HCT116 (cell line): ENCODE measurements around the gene HOXB3. TPM values are rescaled to one million over a fixed set of nuclear protein-coding genes. Genes with fewer than 3 reads are reported as not detected.

Experiments used
- ATAC-seq: fragments of 200-7000 bp; cut with Tn5 transposase; 2 replicates; pipeline ENCODE4 v1.9.1; 2020; ENCODE audit warnings: mild to moderate bottlenecking, moderate library complexity
- BruUV-seq: library from RNA; stranded (reverse); fragments of 400-500 nt; replicated peaks from 2 replicates; lab custom pipeline; 2021; lab: Mats Ljungman, UMichigan
- CTCF ChIA-PET: fragments of 300-600 bp; sonication (Branson Sonifier 250); formaldehyde crosslinking; loops from one replicate; lab custom pipeline; 2021; ENCODE audit warnings: antibody characterized with exemption; lab: Charles Lee
- POLR2A ChIA-PET: fragments of 300-600, 350-600 bp; sonication (Branson Sonifier 250); formaldehyde crosslinking; loops from one replicate; lab custom pipeline; 2021; ENCODE audit warnings: antibody characterized with exemption; lab: Charles Lee
- RAD21 ChIA-PET, 2 experiments: fragments of 300-600 bp; sonication (Branson Sonifier 250); formaldehyde crosslinking; loops; one replicate each; lab custom pipeline; 2023; ENCODE audit warnings: low total read pairs in 2 of 2; ENCODE audit not compliant: uncharacterized antibody in 2 of 2, unreplicated experiment in 2 of 2, low non-redundant PET in 1 of 2; lab: Charles Lee
- DNase-seq: peaks from one replicate; pipeline ENCODE4 v3.0.0-alpha.2; 2010; ENCODE audit warnings: low read depth, low spot score
- H2AFZ ChIP-seq: fragments of 200-600 bp; shearing (Covaris generic), sonication (generic); 2 replicates; pipeline ENCODE4 v1.6.1; 2017; ENCODE audit warnings: low read depth, mixed run types, mixed read lengths, antibody characterized with exemption, low read length; ENCODE audit not compliant: poor library complexity, severe bottlenecking
- H3K27ac ChIP-seq: 2 replicates; pipeline ENCODE4 v1.5.1; 2012; ENCODE audit warnings: low read depth, low read length
- H3K27me3 ChIP-seq: fragments of 200-600 bp; sonication (generic); 2 replicates; pipeline ENCODE4 v1.6.1; 2016; ENCODE audit warnings: mixed run types, low read length, mixed read lengths; ENCODE audit not compliant: insufficient read depth
- H3K36me3 ChIP-seq, 2 experiments: fragments of 200-500 bp in 1 of 2; fragments of 200-600 bp in 1 of 2; sonication (Bioruptor generic) in 1 of 2; sonication (generic) in 1 of 2; 2 replicates each; pipeline versions ENCODE4 v1.5.1 to v1.6.1; 2014 to 2016; ENCODE audit warnings: low read length in 2 of 2, inconsistent platforms in 1 of 2, mixed read lengths in 1 of 2, mixed run types in 1 of 2; ENCODE audit not compliant: insufficient read depth in 2 of 2, control insufficient read depth in 1 of 2
- H3K4me1 ChIP-seq, 2 experiments: fragments of 200-600 bp in 1 of 2; sonication (generic) in 1 of 2; 2 replicates each; pipeline versions ENCODE4 v1.5.1 to v1.6.1; 2012 to 2017; ENCODE audit warnings: low read length in 2 of 2, inconsistent platforms in 1 of 2, mild to moderate bottlenecking in 1 of 2, mixed read lengths in 1 of 2, mixed run types in 1 of 2, moderate library complexity in 1 of 2; ENCODE audit not compliant: insufficient read depth in 2 of 2, control insufficient read depth in 1 of 2
- H3K4me2 ChIP-seq: fragments of 200-600 bp; sonication (generic); 2 replicates; pipeline ENCODE4 v1.6.1; 2017; ENCODE audit warnings: mixed run types, low read length, mixed read lengths
- H3K4me3 ChIP-seq, 2 experiments: fragments of 200-600 bp in 1 of 2; sonication (generic) in 1 of 2; replicated peaks in 1 of 2; 2 replicates each; pipeline ENCODE4 v1.5.1; 2011 to 2016; ENCODE audit warnings: low read length in 2 of 2, control low read depth in 1 of 2, low read depth in 1 of 2, mild to moderate bottlenecking in 1 of 2, mixed read lengths in 1 of 2, mixed run types in 1 of 2
- H3K79me2 ChIP-seq: fragments of 200-600 bp; sonication (generic); 2 replicates; pipeline ENCODE4 v1.6.1; 2017; ENCODE audit warnings: mild to moderate bottlenecking, mixed run types, low read length, moderate library complexity, mixed read lengths; ENCODE audit not compliant: insufficient read depth
- H3K9ac ChIP-seq: fragments of 200-600 bp; sonication (generic); 2 replicates; pipeline ENCODE4 v1.6.1; 2016; ENCODE audit warnings: low read length, mixed read lengths
- H3K9me2 ChIP-seq: fragments of 200-600 bp; sonication (generic), shearing (Covaris generic); 2 replicates; pipeline ENCODE4 v1.6.1; 2017; ENCODE audit warnings: mixed run types, mild to moderate bottlenecking, moderate library complexity; ENCODE audit not compliant: insufficient read depth
- H3K9me3 ChIP-seq, 2 experiments: fragments of 200-500 bp in 1 of 2; fragments of 200-600 bp in 1 of 2; sonication (Bioruptor generic) in 1 of 2; sonication (generic) in 1 of 2; 2 replicates each; pipeline ENCODE4 v1.6.1; 2014 to 2017; ENCODE audit warnings: low read length in 2 of 2, mixed read lengths in 2 of 2, inconsistent platforms in 1 of 2, low read depth in 1 of 2, mild to moderate bottlenecking in 1 of 2, mixed run types in 1 of 2, moderate library complexity in 1 of 2; ENCODE audit not compliant: control insufficient read depth in 1 of 2, insufficient read depth in 1 of 2
- H4K20me1 ChIP-seq: fragments of 200-600 bp; sonication (generic), shearing (Covaris generic); 2 replicates; pipeline ENCODE4 v1.6.1; 2017; ENCODE audit warnings: mixed run types, mild to moderate bottlenecking, moderate library complexity; ENCODE audit not compliant: insufficient read depth
- CBX3 ChIP-seq: IDR thresholded peaks from 2 replicates; pipeline ENCODE4 v1.6.1; 2012; ENCODE audit warnings: low read depth
- EGR1 ChIP-seq: IDR thresholded peaks from 2 replicates; pipeline ENCODE4 v1.6.1; 2012; ENCODE audit warnings: low read depth
- ELF1 ChIP-seq: IDR thresholded peaks from 2 replicates; pipeline ENCODE4 v1.6.1; 2012; ENCODE audit warnings: low read depth, borderline replicate concordance
- EZH2 ChIP-seq: fragments of 200-600 bp; sonication (generic); IDR thresholded peaks from 2 replicates; pipeline ENCODE4 v1.6.1; 2017; ENCODE audit warnings: antibody characterized with exemption, mixed run types
- EZH2phosphoT487 ChIP-seq: fragments of 200-600 bp; IDR thresholded peaks from 2 replicates; pipeline ENCODE4 v1.6.1; 2018; ENCODE audit warnings: antibody characterized with exemption, borderline replicate concordance
- JUND ChIP-seq: IDR thresholded peaks from 2 replicates; pipeline ENCODE4 v1.6.1; 2012
- POLR2A ChIP-seq: IDR thresholded peaks from 2 replicates; pipeline ENCODE4 v1.7.0; 2011; ENCODE audit warnings: borderline replicate concordance; ENCODE audit not compliant: insufficient read depth, insufficient read length; ENCODE audit errors: extremely low read depth
- POLR2AphosphoS5 ChIP-seq: IDR thresholded peaks from 2 replicates; pipeline ENCODE4 v1.6.1; 2011; ENCODE audit warnings: mild to moderate bottlenecking, low read depth, low read length, moderate library complexity
- RAD21 ChIP-seq: IDR thresholded peaks from 2 replicates; pipeline ENCODE4 v1.6.1; 2012; ENCODE audit warnings: low read depth, mild to moderate bottlenecking
- SIN3A ChIP-seq: IDR thresholded peaks from 2 replicates; pipeline ENCODE4 v1.6.1; 2012; ENCODE audit warnings: low read depth
- SP1 ChIP-seq: IDR thresholded peaks from 2 replicates; pipeline ENCODE4 v1.6.1; 2012; ENCODE audit warnings: low read depth
- YY1 ChIP-seq: IDR thresholded peaks from 2 replicates; pipeline ENCODE4 v1.6.1; 2011; ENCODE audit warnings: low read length, low read depth, moderate library complexity, mild to moderate bottlenecking; ENCODE audit not compliant: insufficient replicate concordance; ENCODE audit errors: extremely low read depth
- intact Hi-C: fragments of 100-400 bp; cut with micrococcal nuclease; formaldehyde crosslinking; loops from 2 replicates; pipeline ENCODE4 v1.10.0; 2022
- total RNA-seq: library from RNA; stranded (reverse); gene quantifications from one replicate; pipeline ENCODE4 v1.2.1, GENCODE V29; 2021; ENCODE audit not compliant: unreplicated experiment
- TF ChIP-seq, protein P1 (sequence below): IDR thresholded peaks from 2 replicates; pipeline ENCODE4 v1.6.1; 2011; ENCODE audit warnings: mild to moderate bottlenecking, low read length, moderate library complexity; ENCODE audit not compliant: insufficient replicate concordance; ENCODE audit errors: extremely low read depth
- TF ChIP-seq, protein P2 (sequence below): IDR thresholded peaks from 2 replicates; pipeline ENCODE4 v1.6.1; 2012; ENCODE audit warnings: low read depth
- TF ChIP-seq, protein P3 (sequence below): IDR thresholded peaks from 2 replicates; pipeline ENCODE4 v1.6.1; 2012

Gene HOXB3
- total RNA-seq, 1 experiment from 2014 or later, result 19.8 TPM

DNA sequence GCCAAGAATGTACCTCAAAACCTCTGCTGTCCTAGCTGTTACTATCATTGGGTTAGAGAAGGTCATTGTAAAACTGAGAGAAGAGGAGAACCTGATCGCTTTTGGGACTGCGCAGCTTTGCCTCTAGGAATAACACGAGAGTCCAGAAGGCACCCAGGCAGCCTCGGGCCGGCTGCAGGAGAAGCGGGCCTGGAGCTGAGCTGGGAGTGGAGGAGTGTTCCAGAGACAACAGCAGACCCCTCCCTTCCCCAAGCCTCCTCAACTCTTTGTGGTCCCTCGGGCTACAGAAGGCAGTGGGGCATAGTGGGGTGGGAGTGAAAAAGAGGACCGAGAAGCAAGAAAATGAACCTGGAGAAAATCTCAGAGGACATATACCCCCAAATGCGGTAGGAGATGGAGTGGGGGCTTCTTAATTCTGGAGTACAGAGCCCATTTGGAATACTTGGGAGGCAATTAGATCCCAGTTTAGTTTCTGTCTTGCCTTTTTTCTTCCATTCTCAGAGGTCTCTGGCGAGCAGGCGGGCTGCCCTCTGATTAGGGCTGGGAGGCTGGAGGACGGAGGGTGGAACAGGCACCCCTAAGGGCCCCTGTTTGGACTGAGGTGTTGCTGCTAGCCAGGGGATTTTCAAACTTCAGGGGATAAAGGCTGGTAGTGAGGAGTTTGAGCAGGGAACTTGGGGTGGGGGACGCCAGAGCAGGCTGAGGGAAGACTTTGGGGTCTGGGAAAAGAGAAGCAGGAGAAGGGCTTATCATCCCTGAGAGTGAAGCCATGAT, 31.8 kb downstream of the HOXB3 start (continued):
- no peak for TF ChIP-seq YY1
- TF ChIP-seq CBX3, result no peak
- TF ChIP-seq RAD21, result no peak
- TF ChIP-seq EGR1, result no peak

DNA sequence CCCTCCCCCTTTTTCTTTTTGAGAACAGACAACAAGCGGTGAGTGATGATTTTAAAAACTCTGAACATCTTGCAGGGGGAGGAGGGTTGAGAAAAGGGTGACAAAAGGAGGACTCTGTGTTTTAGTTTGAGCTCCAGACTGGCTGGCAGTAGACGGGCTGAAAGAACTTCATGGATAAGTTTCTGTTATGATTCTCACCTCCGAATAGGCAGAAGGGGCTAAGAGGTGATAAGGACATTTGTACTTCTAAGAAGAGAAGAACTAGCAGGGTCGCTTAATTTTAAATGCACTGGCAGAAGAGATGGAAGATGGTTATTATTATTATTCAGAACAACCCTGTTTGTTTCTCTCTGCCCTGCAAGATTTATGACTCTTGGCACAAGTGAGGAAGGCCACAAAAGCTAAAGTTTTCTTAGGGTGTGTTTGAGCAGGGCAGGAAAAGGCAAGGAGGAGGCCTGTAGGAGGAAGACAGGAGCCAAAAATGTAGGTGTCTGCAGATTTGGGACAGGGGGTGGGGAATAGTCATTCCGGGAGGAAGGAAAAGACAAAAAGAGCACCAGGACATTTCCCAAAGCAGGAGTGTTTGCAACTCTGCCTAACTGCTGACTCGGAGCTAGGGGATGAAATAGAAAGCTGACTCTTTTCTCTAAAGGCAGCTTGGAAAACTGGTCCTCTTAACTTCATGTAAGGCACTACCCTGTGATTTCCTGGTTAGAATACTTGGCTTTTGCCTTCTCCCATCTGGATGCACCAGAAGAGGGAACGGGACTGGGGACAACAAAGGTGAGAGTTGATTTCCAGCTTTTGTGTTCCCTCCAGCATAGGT, 33.3 kb downstream of the HOXB3 start:
- no peak overlapping the region for H3K4me2 ChIP-seq
- no peaks in the 10 kb centered on the region for H3K27me3 ChIP-seq
- no peaks in the 10 kb centered on the region for H3K9me3 ChIP-seq
- H4K20me1 ChIP-seq, result no peaks in the 10 kb centered on the region
- BruUV-seq, result no TSS peak
- no peak overlapping the region for H3K9ac ChIP-seq
- H3K4me3 ChIP-seq, result no peak overlapping the region
- no peaks in the 10 kb centered on the region for H3K79me2 ChIP-seq
- intact Hi-C loops, result no loop called here
- RAD21 ChIA-PET, result no interaction called here
- no peak overlapping the region for H3K27ac ChIP-seq
- ATAC-seq (no peak), DNase-seq (no peak)
- CTCF ChIA-PET, result no interaction called here
- peaks cover 0 to 4% of the 10 kb centered on the region in 2 experiments; a peak in 1 of 4 replicates for H3K4me1 ChIP-seq
- H2AFZ ChIP-seq, result no peak overlapping the region
- POLR2A ChIA-PET, result no interaction called here
- H3K9me2 ChIP-seq, result no peaks in the 10 kb centered on the region
- no peaks in the 10 kb centered on the region for H3K36me3 ChIP-seq
- TF ChIP-seq POLR2A (no peak), CBX3 (no peak), SIN3A (no peak), JUND (no peak), EZH2phosphoT487 (no peak), SP1 (no peak), YY1 (no peak), ELF1 (no peak), POLR2AphosphoS5 (no peak), EGR1 (no peak), EZH2 (no peak)
- TF ChIP-seq, protein P1, sequence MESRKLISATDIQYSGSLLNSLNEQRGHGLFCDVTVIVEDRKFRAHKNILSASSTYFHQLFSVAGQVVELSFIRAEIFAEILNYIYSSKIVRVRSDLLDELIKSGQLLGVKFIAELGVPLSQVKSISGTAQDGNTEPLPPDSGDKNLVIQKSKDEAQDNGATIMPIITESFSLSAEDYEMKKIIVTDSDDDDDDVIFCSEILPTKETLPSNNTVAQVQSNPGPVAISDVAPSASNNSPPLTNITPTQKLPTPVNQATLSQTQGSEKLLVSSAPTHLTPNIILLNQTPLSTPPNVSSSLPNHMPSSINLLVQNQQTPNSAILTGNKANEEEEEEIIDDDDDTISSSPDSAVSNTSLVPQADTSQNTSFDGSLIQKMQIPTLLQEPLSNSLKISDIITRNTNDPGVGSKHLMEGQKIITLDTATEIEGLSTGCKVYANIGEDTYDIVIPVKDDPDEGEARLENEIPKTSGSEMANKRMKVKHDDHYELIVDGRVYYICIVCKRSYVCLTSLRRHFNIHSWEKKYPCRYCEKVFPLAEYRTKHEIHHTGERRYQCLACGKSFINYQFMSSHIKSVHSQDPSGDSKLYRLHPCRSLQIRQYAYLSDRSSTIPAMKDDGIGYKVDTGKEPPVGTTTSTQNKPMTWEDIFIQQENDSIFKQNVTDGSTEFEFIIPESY, result no peak
- TF ChIP-seq, protein P2, sequence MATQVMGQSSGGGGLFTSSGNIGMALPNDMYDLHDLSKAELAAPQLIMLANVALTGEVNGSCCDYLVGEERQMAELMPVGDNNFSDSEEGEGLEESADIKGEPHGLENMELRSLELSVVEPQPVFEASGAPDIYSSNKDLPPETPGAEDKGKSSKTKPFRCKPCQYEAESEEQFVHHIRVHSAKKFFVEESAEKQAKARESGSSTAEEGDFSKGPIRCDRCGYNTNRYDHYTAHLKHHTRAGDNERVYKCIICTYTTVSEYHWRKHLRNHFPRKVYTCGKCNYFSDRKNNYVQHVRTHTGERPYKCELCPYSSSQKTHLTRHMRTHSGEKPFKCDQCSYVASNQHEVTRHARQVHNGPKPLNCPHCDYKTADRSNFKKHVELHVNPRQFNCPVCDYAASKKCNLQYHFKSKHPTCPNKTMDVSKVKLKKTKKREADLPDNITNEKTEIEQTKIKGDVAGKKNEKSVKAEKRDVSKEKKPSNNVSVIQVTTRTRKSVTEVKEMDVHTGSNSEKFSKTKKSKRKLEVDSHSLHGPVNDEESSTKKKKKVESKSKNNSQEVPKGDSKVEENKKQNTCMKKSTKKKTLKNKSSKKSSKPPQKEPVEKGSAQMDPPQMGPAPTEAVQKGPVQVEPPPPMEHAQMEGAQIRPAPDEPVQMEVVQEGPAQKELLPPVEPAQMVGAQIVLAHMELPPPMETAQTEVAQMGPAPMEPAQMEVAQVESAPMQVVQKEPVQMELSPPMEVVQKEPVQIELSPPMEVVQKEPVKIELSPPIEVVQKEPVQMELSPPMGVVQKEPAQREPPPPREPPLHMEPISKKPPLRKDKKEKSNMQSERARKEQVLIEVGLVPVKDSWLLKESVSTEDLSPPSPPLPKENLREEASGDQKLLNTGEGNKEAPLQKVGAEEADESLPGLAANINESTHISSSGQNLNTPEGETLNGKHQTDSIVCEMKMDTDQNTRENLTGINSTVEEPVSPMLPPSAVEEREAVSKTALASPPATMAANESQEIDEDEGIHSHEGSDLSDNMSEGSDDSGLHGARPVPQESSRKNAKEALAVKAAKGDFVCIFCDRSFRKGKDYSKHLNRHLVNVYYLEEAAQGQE, result no peak
- TF ChIP-seq, protein P3, sequence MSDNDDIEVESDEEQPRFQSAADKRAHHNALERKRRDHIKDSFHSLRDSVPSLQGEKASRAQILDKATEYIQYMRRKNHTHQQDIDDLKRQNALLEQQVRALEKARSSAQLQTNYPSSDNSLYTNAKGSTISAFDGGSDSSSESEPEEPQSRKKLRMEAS, result no peak
